ENCODE measurements around the gene CHRNA7.
"Not testable (repeated sequence)": the region's sequence is repeated elsewhere in the genome, so short reads cannot be mapped to it uniquely, and the experiment has no call there.

Gene CHRNA7

DNA sequence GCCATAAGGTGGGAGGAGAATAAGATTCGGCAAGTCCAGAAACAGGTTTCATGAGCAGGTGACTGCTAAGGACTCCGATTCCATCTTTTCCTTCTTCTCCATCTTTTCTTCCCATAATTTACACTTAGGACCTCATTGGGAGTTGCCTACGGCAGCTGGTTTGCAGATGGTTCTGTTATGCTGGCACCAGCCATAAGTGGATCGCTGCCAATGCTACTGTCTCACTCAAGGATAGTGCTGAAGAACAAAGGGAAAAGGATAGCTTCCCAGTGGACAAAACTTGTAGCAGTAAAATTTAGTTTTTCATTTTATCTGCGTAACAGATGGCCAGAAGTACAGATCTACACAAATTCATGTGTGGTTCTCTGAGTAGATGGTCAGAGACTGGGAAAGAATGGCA lies 178.8 kb downstream of the CHRNA7 start:
- DNase-seq, result not testable (repeated sequence)

DNA sequence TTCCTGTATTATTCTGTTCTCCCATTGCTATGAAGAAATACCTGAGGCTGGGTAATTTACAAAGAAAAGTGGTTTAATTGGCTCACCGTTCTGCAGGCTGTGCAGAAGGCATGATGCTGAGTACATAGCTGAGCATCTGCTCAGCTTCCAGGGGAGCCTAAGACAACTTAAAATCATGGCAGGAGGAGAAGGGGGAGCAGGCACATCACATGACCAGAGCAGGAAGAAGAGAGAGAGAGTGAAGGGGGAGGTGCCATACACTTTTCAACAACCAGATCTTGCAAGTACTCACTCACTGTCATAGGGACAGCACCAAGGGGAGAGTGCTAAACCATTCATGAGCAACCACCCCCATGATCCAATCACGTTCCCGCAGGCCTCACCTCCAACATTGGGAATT lies 188.4 kb downstream of the CHRNA7 start:
- DNase-seq, result no peak
